ENCODE data around the gene PAK1.

DNA sequence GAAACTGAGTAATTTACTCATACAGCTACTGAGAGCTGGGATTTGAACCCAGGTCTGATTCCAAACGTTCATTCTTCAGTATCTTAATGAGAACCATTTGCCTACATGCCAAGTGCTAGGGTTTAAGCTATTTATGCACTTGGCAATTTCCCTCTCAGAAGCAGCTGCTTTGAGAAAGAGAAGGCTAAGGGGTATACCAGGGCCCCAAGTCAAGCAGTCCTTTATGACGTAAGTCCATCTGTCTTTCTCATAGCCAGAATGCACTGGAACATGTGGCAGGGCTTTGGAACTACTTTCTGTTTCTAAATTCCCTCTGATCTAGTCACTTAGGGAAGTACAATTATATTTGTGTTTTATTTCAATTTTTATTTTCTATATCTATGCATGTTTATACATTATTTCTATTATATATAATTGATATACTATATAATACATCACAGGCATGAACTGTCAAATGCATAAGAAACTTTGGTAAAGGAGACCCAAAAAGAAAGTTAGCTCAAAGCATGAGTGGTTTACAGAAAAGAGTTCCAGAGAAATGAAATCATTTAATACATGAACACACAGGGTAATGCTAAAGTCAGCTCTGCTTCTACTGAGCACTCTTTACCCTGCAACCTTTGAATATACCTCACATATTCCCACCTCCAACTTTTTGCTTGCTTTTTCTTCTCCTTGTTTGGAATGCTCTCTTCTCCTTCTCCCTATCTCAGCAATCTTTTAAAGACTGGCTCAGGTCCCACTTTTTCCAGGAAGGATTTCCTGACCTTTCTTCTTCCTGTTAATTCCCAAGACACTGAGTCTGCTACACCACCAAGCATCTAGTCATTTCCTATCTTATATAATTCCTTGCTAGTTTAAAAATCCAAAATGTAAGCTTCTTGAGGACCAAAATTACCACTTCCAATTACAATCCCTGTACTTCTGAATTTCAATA lies 91.9 kb downstream of the PAK1 start:
- TF ChIP-seq, protein P1, sequence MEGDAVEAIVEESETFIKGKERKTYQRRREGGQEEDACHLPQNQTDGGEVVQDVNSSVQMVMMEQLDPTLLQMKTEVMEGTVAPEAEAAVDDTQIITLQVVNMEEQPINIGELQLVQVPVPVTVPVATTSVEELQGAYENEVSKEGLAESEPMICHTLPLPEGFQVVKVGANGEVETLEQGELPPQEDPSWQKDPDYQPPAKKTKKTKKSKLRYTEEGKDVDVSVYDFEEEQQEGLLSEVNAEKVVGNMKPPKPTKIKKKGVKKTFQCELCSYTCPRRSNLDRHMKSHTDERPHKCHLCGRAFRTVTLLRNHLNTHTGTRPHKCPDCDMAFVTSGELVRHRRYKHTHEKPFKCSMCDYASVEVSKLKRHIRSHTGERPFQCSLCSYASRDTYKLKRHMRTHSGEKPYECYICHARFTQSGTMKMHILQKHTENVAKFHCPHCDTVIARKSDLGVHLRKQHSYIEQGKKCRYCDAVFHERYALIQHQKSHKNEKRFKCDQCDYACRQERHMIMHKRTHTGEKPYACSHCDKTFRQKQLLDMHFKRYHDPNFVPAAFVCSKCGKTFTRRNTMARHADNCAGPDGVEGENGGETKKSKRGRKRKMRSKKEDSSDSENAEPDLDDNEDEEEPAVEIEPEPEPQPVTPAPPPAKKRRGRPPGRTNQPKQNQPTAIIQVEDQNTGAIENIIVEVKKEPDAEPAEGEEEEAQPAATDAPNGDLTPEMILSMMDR (IDR thresholded peaks at IDR 0.05): no peak
- no peak for TF ChIP-seq ZFX (IDR thresholded peaks at IDR 0.05; ENCODE audit: borderline replicate concordance)
